Smooth muscle cell (in vitro differentiated cells): Measurements from ENCODE around the gene ANKRD33B. TPM values are rescaled to one million over a fixed set of nuclear protein-coding genes. Genes with fewer than 3 reads are reported as not detected.
A peak's percentile ranks its signal among the peaks of the same experiment; 100 is the strongest.

ENCODE experiments used
- DNase-seq: peaks from one replicate; lab custom pipeline; 2025; ENCODE audit not compliant: unreplicated experiment; lab: John Stamatoyannopoulos, UW
- H2AFZ ChIP-seq: fragments of 200-600 bp; sonication (generic); 2 replicates; pipeline ENCODE4 v1.6.0; 2016; ENCODE audit warnings: antibody characterized with exemption, low read depth, mild to moderate bottlenecking
- H3F3A ChIP-seq: fragments of 200-600 bp; sonication (generic); 2 replicates; pipeline ENCODE4 v1.6.0; 2017; ENCODE audit warnings: antibody characterized with exemption, low read depth
- H3K27ac ChIP-seq: fragments of 200-600 bp; sonication (generic); 2 replicates; pipeline ENCODE4 v1.5.1; 2016; ENCODE audit warnings: low read depth, mild to moderate bottlenecking
- H3K27me3 ChIP-seq: fragments of 200-600 bp; sonication (generic); 2 replicates; pipeline ENCODE4 v1.6.1; 2016; ENCODE audit warnings: low read depth, mild to moderate bottlenecking
- H3K36me3 ChIP-seq: fragments of 200-600 bp; sonication (generic); 2 replicates; pipeline ENCODE4 v1.5.1; 2016; ENCODE audit warnings: low read depth
- H3K4me1 ChIP-seq: fragments of 200-600 bp; sonication (generic); 2 replicates; pipeline ENCODE4 v1.5.1; 2016; ENCODE audit warnings: low read depth
- H3K4me2 ChIP-seq: fragments of 200-600 bp; sonication (generic); 2 replicates; pipeline ENCODE4 v1.6.0; 2016; ENCODE audit warnings: mild to moderate bottlenecking
- H3K4me3 ChIP-seq: fragments of 200-600 bp; sonication (generic); 2 replicates; pipeline ENCODE4 v1.5.1; 2016; ENCODE audit warnings: mild to moderate bottlenecking
- H3K79me2 ChIP-seq: fragments of 200-600 bp; sonication (generic); 2 replicates; pipeline ENCODE4 v1.6.0; 2016; ENCODE audit warnings: low read depth, mild to moderate bottlenecking
- H3K9ac ChIP-seq: fragments of 200-600 bp; sonication (generic); 2 replicates; pipeline ENCODE4 v1.6.0; 2016; ENCODE audit warnings: low read depth
- H3K9me3 ChIP-seq: fragments of 200-600 bp; sonication (generic); replicated peaks from 2 replicates; pipeline ENCODE4 v1.5.1; 2016; ENCODE audit warnings: low read depth
- H4K20me1 ChIP-seq: fragments of 200-600 bp; sonication (generic); 2 replicates; pipeline ENCODE4 v1.6.0; 2016; ENCODE audit warnings: low read depth
- CTCF ChIP-seq: fragments of 200-600 bp; sonication (generic); IDR thresholded peaks from 2 replicates; pipeline ENCODE4 v1.5.1; 2017; ENCODE audit warnings: borderline replicate concordance, mild to moderate bottlenecking, antibody characterized with exemption; ENCODE audit not compliant: insufficient read depth, poor library complexity, severe bottlenecking
- WGBS: methylation state at CpG from one replicate; pipeline ENCODE4 v1.1.7; 2016; ENCODE audit warnings: low lambda C conversion rate; 5-methylcytosine and 5-hydroxymethylcytosine counted together
- polyA plus RNA-seq: library from polyadenylated mRNA; unstranded; fragments of >200 nt; fragmentation: Nextera tagmentation; extraction: Ambion mirVana; gene quantifications from 2 replicates; pipeline ENCODE4 v1.2.1, GENCODE V29; 2016
- total RNA-seq: library from RNA; depleted of rRNA; stranded (reverse); fragments of >200 nt; gene quantifications from 2 replicates; pipeline ENCODE4 v1.2.3, GENCODE V29; 2014

The ANKRD33B gene
- total and polyA plus RNA-seq, 2 experiments from 2014 or later, result 1.2 to 2.2 TPM

- H2AFZ ChIP-seq, result no peak overlapping the region
- H3K79me2 ChIP-seq, result no peaks in the 10 kb centered on the region
- H3F3A ChIP-seq, result no peaks in the 10 kb centered on the region
- DNase-seq, result no peak
- H3K9ac ChIP-seq, result no peak overlapping the region
- H3K4me2 ChIP-seq, result no peak overlapping the region
- no peak for TF ChIP-seq CTCF
- H4K20me1 ChIP-seq, result no peaks in the 10 kb centered on the region
- H3K27me3 ChIP-seq, result peaks cover 2% of the 10 kb centered on the region
- H3K9me3 ChIP-seq, result no peaks in the 10 kb centered on the region
- no peak overlapping the region for H3K4me3 ChIP-seq
- WGBS, result 79% methylated on average over 10 of the region's 10 CpGs
- H3K27ac ChIP-seq, result peak overlapping the region; percentile 7
- peaks cover 18% of the 10 kb centered on the region for H3K4me1 ChIP-seq
- no peaks in the 10 kb centered on the region for H3K36me3 ChIP-seq
Observed at GRCh38 chr5:10550222-10550995, 13.5 kb upstream of the ANKRD33B start.

GRCh38 chr5:10551782-10552138, 12.1 kb upstream of the ANKRD33B start:
- Histone ChIP-seq H3K27me3 (no peaks in the 10 kb centered on the region), H3K4me1 (peaks cover 25% of the 10 kb centered on the region), H3K4me3 (no peak overlapping the region), H3K9ac (peak overlapping the region; percentile 3), H3K27ac (peak overlapping the region; percentile 37), H2AFZ (no peak overlapping the region), H3K4me2 (peak overlapping the region; percentile 28), H3F3A (peaks cover 4% of the 10 kb centered on the region), H3K79me2 (no peaks in the 10 kb centered on the region), H3K9me3 (no peaks in the 10 kb centered on the region), H3K36me3 (no peaks in the 10 kb centered on the region), H4K20me1 (no peaks in the 10 kb centered on the region)
- TF ChIP-seq CTCF, result no peak
- no peak for DNase-seq
- 51% methylated on average over 3 of the region's 3 CpGs for WGBS

- Histone ChIP-seq H3K4me2 (peak overlapping the region; percentile 28), H3K27ac (peak overlapping the region; percentile 37), H3K9me3 (no peaks in the 10 kb centered on the region), H3K36me3 (no peaks in the 10 kb centered on the region), H3K4me1 (peaks cover 25% of the 10 kb centered on the region), H3K27me3 (no peaks in the 10 kb centered on the region), H3K9ac (peak overlapping the region; percentile 3), H4K20me1 (no peaks in the 10 kb centered on the region), H3F3A (peaks cover 8% of the 10 kb centered on the region), H2AFZ (no peak overlapping the region), H3K79me2 (no peaks in the 10 kb centered on the region), H3K4me3 (no peak overlapping the region)
- no peak for DNase-seq
- TF ChIP-seq CTCF, result no peak
- WGBS, result 90% methylated on average over 14 of the region's 14 CpGs
Observed at GRCh38 chr5:10552183-10553143, 11.4 kb upstream of the ANKRD33B start.
